ENCODE data around the gene ZNF583.

Gene ZNF583

GRCh38 chr19:56403764-56404704 lies at the start of gene ZNF583:
Gene ZNF583, plus strand, starts transcription at chr19:56404332. Its CDS starts 2,783 bp downstream, at chr19:56407115.
- peak within 1 kb of the TSS; percentile 95 for H3K4me3 ChIP-seq (ENCODE audit: low read length)
- TF ChIP-seq CTCF (conservative IDR thresholded peaks at IDR 0.05; ENCODE audit: low read length), result no peak
- DNase-seq (ENCODE audit: low read depth), result peak; percentile 97

- H3K4me3 ChIP-seq (ENCODE audit: low read length), result no peak overlapping the region
- no peak for TF ChIP-seq CTCF (conservative IDR thresholded peaks at IDR 0.05; ENCODE audit: low read length)
- no peak for DNase-seq (ENCODE audit: low read depth)
Measured at GRCh38 chr19:56355517-56355916, 48.6 kb upstream of the ZNF583 start.

- no peak for DNase-seq (ENCODE audit: low read depth)
- H3K4me3 ChIP-seq (ENCODE audit: low read length), result no peak overlapping the region
- TF ChIP-seq CTCF (conservative IDR thresholded peaks at IDR 0.05; ENCODE audit: low read length), result no peak
Measured at GRCh38 chr19:56356944-56357343, 47.2 kb upstream of the ZNF583 start.

GRCh38 chr19:56360841-56361240 lies 43.3 kb upstream of the ZNF583 start:
- no peak overlapping the region for H3K4me3 ChIP-seq (ENCODE audit: low read length)
- DNase-seq (ENCODE audit: low read depth), result no peak
- no peak for TF ChIP-seq CTCF (conservative IDR thresholded peaks at IDR 0.05; ENCODE audit: low read length)

GRCh38 chr19:56367829-56368711 lies 36.1 kb upstream of the ZNF583 start:
- DNase-seq (ENCODE audit: low read depth), result peak; percentile 90
- peak; percentile 12; the same call in 1 of the 2 replicates for TF ChIP-seq CTCF (conservative IDR thresholded peaks at IDR 0.05; ENCODE audit: low read length)
- H3K4me3 ChIP-seq (ENCODE audit: low read length), result peak overlapping the region; percentile 78

- no peak overlapping the region for H3K4me3 ChIP-seq (ENCODE audit: low read length)
- no peak for DNase-seq (ENCODE audit: low read depth)
- no peak for TF ChIP-seq CTCF (conservative IDR thresholded peaks at IDR 0.05; ENCODE audit: low read length)
Measured at GRCh38 chr19:56369886-56370676, 34.1 kb upstream of the ZNF583 start.
